Measurements from ENCODE around the gene MYLK3. TPM values are rescaled to one million over a fixed set of nuclear protein-coding genes. Genes with fewer than 3 reads are reported as not detected.

The MYLK3 gene
- polyA plus RNA-seq, 1 donor: 1.7 TPM

DNA sequence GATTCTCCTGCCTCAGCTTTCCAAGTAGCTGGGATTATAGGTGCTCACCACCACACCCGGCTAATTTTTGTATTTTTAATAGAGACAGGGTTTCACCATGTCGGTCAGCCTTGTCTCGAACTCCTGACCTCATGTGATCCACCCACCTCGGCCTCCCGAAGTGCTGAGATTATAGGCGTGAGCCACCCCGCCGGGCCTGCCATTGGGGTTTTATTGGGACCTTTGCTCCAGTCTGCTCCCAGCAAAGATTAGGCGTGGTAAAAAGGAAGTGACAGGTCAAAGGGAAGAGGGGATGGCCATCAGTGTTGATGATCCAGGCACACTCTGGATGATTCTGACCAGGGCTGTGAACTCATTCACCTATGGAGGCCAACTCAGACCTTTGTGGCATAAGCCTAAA, 20.5 kb downstream of the MYLK3 start:
- DNase-seq: no peak

DNA sequence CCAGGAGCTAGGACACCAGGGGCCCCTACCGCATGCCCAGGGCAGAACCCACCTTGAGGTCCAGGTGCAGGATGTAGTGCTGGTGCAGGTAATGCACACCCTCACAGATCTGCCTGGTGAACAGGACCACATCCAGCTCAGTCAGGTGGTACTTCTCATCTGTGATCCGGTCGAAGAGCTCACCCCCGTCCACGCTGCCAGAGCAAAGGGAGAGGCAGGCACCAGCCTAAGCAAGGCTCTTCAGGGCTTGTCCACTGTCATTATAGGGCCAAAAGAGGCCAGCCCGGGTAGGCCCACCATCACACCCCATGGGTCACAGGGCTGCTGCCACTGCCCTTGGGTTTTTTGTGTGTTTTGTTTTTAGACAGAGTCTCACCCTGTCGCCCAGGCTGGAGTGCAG, 21.0 kb downstream of the MYLK3 start:
- DNase-seq: no peak

- no peak for DNase-seq
Measured at GRCh38 chr16:46721885-46722284, 26.3 kb downstream of the MYLK3 start.

DNA sequence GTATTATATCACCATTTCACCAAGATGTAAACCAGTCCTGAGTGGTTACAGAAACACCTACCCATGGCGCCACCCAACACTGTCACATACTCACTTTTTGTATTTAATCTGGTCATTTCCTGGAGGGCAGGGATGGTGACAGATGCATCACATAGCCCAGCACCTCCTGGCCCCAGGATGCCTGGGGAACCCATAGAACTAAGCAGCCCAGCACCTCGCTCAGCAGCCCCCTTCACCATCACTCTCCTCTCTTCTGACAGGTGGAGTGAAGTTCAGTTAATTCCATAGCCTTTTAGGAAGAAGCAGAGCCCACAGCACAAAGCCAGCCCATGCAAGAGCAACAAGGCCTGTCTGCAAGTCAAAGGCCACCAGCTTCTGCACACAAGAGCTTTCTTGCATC, 27.5 kb downstream of the MYLK3 start:
- no peak for DNase-seq

DNA sequence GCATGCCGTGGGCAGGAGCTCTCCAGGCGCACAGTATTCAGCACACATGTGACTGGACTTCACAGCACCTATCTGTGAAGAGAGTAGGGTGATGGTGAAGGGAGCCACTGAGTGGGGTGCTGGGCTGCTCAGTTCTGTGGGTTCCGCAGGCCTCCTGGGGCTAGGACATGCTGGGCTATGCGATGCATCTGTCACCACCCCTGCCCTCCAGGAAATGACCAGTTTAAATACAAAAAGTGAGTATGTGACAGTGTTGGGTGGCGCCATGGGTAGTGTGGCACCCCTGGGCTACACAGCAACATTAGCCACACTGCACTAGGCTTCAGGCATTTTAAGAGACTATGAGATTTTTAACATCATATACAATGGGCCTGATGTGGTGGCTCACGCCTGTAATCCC, 28.6 kb downstream of the MYLK3 start:
- DNase-seq: no peak

DNA sequence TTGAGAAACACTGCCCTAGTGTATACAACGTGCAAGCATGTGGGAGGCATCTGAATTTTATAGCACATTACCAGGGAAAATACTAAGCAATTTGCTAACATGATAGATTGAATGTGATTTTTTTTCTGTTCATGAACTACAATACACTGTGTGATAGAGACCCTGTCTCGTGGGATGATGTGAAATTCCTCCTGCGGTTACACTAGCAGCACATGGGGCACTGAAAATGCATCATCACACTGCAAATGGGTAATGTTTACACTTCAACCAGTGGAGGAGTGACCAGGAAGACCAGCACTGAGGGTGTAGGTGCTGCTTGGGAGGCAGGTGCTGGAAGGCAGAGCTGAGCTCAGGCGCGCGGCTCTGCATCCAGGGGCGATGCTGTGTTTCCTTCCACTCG, 29.9 kb downstream of the MYLK3 start:
- no peak for DNase-seq

DNA sequence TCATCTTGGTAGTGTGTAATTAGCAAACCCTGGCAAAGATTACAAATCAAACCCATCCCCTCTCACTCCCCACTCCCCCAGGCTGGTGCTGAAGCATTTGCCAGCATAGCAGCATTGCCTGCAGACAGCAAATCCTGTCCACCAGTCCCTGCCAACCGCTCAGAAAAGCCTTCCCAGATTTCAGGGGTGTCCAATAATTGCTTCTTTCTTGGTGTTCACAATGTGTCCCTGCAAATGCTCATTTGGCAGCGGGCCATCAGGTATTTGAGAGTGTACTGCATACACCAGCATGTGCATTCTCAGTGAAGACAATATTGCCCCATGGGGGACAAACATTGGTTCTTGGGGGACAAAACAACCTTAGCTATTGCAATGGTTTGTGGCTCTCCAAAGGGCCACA, 30.5 kb downstream of the MYLK3 start:
- no peak for DNase-seq

GRCh38 chr16:46715769-46716305, 32.3 kb downstream of the MYLK3 start:
- DNase-seq: no peak

- no peak for DNase-seq
Measured at GRCh38 chr16:46714797-46715591, 33.1 kb downstream of the MYLK3 start.

DNA sequence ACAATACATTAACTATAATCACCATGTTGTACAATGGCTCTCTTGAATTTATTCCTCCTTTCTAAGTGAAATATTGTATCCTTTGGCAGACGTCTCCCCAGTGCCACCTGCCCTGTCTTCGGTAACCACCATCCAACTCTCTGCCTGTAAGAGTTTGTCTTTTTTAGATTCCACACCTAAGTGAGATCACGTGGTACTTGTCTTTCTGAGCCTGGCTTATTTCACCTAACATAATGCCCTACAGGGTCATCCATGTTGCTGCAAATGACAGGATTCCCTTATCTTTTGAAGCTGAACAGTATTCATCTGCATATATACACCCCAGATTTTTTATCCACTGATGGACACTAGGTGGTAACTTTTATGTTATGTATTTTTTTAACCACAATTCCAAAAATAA, 34.5 kb downstream of the MYLK3 start:
- DNase-seq: no peak

GRCh38 chr16:46712911-46713310, 35.2 kb downstream of the MYLK3 start:
- DNase-seq: no peak

- no peak for DNase-seq
Measured at GRCh38 chr16:46711106-46712058, 36.8 kb downstream of the MYLK3 start.

DNA sequence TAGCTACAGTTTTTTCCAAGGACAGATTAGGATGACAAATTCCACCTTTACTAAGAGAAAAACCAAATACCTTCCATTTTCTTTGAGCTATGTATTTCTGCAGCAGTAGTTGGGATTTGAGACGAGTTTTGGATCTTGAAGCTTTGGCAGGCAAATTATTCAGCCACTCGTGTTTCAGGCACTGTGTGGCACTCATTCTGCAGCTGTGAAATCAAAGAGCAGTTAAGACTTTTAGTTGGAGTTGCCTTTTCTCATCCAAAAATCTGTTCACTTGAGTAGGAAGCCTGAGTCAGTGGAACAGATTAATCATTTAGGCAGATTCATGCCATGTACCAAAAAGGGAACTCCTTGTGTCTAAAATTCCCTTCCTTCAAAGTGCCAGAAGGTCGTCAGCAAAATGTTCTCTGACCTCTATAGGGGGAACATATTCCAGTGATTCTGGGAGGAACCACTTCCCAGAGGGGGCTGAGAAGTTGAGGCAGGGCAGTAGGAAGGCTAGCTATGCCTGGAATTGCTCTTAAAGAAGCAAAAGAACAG, 38.6 kb downstream of the MYLK3 start:
- DNase-seq: no peak

GRCh38 chr16:46706642-46707041, 41.5 kb downstream of the MYLK3 start:
- no peak for DNase-seq

DNA sequence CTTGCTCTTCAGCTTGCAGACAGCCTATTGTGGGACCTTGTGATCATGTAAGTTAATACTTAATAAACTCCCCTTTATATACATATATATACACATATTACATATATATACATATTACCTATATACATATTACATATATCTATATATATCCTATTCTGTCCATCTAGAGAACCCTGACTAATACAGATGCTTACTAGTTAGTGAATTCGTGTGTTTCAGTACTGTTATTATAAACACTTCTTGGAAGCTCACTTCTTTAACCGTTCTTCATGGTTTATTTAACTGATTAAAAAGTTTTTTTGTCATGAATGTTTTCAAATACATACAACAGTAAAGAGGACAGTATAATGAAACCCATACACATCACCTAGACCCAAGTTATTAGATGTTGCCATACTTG, 46.1 kb downstream of the MYLK3 start:
- DNase-seq: no peak

DNA sequence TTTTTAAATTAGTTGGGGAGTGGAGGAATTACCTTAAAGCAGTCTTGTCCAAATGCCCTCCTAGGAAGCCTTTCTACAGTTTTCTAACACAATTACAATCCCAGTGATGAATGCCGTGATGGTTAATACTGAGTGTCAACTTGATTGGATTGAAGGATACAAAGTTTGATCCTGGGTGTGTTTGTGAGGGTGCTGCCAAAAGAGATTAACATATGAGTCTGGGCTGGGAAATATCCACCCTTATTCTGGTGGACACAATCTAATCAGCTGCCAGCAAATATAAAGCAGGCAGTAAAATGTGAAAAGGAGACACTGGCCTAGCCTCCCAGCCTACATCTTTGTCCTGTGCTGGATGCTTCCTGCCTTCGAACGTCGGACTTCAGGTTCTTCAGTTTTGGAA, 46.5 kb downstream of the MYLK3 start:
- no peak for DNase-seq

GRCh38 chr16:46700048-46700447, 48.1 kb downstream of the MYLK3 start:
- DNase-seq: no peak

DNA sequence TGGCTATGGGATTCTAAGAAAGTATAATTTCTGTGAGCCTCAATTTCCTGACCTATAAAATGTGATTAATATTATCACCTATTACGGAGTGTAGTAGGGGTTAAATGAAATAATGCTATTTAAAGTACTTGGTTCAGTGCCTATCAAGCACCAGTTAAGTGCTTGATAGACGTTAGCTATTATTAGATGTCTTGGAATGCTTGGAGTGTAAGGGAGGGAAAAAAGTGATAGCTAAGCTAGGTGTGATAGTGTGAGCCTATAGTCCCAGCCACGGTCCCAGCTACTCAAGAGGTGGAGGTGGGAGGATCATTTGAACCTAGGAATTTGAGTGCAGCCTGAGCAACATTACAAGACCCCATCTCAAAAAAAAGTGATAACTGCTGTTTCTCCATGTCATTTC, 51.2 kb downstream of the MYLK3 start:
- no peak for DNase-seq

- no peak for DNase-seq
Measured at GRCh38 chr16:46695937-46696336, 52.2 kb downstream of the MYLK3 start.

GRCh38 chr16:46693598-46693997, 54.5 kb downstream of the MYLK3 start:
- no peak for DNase-seq

DNA sequence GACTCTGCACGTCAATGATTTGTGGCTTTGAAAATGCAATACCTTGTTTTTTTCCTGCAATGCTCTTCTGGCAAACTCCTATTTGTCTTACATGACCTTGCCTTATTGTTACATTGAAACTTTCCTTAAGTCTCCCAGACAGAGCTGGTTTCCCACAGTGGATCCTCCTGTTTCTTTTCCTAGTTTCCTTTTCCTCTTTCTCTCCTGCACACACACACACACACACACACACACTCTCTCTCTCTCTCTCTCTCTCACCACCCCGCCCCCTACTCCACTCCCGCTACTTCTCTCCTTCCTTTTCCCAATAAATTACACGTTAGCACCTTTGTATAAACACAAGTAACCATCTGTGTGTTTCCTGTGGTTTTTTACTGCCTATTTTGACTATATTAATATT, 56.4 kb downstream of the MYLK3 start:
- no peak for DNase-seq

GRCh38 chr16:46690281-46691178, 57.6 kb downstream of the MYLK3 start:
- DNase-seq: no peak
